ENCODE results near the gene DUSP8.
A peak's percentile ranks its signal among the peaks of the same experiment; 100 is the strongest.

DUSP8 gene

DNA sequence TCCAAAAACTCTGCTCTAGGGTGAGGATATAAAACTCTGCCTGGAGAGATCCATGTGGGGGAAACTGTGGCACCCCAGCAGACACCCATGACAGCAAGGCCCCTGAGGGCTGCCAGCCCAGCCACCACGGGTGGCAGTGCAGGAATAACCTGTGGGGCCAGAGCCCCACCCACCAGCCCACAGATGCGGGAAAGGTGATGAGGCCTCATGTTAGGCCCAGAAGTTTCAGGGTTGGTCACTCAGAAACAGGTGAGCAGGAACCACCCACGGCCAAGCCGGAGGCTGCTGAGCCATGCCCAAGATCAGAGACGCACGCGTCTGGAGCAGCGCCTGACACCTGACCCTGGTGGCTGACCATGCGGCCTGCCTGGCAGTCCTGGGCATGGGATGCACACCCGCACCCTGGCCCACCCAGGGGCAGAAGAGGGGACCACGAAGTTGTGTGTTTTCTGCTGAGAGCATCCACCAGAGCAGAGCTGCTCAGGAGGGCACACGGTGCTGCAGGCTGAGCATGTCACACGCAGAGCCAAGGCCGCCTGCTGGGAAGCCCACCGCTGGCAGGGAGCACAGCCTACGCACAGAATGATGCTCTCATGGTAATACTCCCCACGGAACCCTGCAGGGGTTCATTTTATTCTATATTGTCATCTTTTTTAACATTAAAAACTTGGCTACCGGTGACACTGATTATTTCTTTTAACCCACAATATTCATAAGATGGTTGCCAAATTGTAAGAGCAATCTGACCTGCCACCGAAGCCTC is 41.2 kb downstream of the DUSP8 start:
- no peak for DNase-seq

GRCh38 chr11:1529774-1530173 is 42.3 kb downstream of the DUSP8 start:
- no peak for DNase-seq

DNA sequence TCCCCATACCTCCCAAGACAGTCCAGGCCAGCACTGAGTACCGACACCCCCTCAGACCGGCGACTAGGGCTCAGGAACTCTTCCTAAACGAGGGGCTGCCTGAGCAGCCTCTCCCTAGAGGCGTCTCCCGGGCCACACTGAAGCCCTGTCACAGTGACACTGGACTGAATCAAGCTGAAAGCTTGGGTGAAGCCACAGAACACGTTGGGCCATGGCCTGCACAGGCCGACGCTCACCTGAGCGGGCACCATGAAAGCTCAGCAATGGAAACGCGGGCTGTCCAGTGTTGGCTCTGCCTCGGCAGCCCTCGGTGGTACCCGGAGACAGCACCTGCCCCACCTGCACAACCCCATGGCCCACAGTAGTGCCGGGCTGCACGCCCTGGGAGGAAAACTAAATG is 42.8 kb downstream of the DUSP8 start:
- DNase-seq = no peak

DNA sequence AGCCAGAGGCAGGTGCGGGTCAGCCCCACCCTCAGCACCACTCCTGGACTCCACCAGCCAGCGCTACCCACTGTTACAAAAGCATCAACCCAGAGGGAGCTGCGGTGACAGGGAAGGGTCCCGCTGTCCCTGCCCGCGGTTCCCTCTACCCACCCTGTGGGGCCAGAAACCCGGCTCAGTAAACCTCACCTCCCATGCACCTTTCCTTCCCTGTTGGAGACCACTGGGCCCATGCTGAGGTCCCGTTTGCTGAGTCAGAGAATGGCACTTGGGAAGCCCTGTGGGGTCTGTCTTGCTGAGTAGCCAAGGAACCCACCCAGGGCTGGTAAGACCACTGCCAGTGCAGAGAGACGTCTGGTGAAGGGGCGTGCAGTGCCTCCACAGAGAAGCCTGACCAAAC is 43.4 kb downstream of the DUSP8 start:
- DNase-seq = no peak

DNA sequence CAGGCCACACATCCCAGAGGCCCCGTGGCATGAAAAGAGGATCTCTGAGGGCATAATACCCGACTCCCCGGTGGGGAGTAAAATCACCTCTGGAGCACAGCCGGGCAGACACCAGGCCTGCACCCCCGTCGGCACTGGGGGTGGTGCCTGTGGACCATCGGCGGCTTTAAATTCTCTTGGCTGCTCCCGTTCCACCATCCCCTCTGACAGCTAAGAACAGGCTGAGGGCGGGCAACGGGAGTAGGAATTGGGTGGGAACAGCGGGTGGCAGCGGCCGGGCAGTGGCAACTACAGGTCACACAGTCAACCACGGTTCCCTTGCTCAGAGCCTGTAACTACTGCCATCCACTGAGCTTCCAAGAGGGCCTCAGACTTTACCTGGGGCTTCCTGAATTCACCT is 45.3 kb downstream of the DUSP8 start:
- DNase-seq = no peak

DNA sequence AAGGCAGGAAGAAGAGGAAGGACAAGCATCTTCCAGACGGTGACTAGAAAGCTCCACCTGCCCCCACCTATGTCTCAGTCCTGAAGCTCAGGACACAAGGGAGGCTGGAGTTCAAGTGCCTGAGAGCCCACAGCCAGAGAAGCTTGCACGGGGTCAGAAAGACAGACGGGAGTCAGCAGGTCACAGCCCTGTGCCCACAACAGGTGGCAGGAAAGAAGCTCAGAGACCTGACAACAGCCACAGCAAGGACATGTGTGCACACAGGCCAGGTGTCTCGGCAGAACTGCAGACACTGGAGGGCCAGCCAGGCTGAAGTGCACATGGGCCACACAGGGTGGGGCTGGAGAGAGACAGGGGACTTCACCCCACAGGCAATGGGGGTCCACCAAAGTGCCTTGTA is 48.3 kb downstream of the DUSP8 start:
- no peak for DNase-seq

- DNase-seq = no peak
Observed at GRCh38 chr11:1523077-1523476, 49.0 kb downstream of the DUSP8 start.

GRCh38 chr11:1522081-1522424 is 50.0 kb downstream of the DUSP8 start:
- no peak for DNase-seq

- no peak for DNase-seq
Observed at GRCh38 chr11:1521382-1522080, 50.5 kb downstream of the DUSP8 start.

GRCh38 chr11:1520663-1521267 is 51.3 kb downstream of the DUSP8 start:
- no peak for DNase-seq

- no peak for DNase-seq
Observed at GRCh38 chr11:1520209-1520662, 51.8 kb downstream of the DUSP8 start.

DNA sequence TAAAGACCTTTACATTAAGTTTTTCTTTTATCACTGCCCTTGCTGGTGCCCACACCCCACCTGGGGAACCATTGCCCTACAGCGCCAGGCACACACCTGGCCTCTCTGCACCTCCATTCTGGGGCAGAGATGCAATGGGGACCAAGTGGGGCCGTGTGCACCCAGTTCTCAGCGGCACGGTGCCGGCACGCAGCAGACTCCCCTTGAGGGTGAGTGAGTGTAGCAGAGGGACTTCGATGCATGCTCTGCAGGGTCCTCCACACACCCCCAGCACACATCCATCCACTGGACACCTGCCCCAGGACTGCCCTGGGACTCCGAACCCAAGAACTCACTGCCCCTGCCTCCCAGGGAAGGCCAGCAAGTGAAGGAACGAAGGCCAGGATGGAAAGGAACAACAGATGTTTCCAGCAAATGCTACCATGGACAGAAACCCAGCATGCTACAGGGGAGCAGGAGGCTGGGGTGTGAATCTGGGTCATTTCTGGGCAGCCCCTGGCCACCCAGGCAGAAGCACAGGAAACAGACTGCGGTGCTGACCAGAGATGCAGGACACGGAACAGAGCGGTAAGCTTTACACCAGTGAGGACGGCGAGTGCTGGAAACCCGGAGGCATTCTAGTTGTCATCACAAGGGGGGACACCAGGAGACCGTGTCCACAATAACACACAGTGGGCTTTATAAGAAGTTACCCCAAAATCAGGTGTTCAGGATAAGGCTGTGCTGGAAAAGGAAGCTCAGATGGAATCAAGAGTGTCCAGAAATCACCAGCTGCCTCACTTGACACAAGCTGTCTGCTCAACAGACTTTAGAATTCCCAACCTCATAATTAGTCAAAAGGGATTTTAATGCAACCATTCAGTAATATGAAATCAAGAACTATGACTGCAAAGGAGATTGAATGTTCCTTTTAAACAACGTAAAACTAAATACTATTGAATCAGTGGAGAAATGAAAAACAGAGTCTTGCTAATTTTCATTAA is 52.8 kb downstream of the DUSP8 start:
- DNase-seq = no peak

GRCh38 chr11:1518301-1518700 is 53.8 kb downstream of the DUSP8 start:
- no peak for DNase-seq

DNA sequence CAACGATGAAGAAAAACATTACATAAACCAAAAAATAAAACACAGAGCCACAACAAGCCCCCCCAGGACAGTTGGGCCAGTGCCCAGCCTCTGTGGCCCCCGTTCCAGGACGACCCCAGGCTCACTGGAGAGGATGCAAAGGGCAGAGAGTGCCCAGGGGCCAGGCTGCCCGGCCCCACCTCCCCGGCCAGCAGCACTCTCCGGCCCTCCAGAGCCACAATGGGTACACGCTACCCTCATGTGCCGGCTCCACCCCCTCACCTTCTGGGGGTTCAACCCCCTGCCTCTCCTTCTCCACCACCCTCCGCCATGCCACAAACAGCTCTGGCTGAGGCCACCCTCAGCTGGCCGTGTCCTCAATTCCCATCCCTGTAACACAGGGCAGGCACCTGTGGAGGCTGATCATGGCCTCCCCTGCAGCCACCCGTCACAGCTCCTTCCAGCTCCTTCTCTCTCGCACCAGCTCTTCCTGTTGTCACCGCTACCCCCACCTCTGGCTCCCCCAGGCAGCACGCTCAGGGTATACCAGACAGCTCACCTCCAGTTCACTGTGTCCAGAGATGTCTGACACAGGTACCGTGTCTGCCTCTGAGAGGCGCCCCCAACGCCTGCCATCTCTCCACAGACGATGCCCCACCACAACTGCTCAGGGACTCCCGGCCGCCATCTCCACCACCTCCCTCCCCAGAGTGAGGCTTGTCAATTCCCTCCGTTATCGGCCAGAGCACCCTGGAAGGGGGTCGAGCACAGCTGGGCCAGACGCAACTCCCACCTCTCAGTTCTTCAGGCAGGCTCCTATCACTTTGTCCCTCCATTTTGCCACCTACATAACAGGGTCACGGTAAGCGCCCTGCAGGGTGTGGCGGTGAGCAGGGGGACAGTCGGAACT is 54.7 kb downstream of the DUSP8 start:
- no peak for DNase-seq

- no peak for DNase-seq
Observed at GRCh38 chr11:1516273-1517067, 55.6 kb downstream of the DUSP8 start.

DNA sequence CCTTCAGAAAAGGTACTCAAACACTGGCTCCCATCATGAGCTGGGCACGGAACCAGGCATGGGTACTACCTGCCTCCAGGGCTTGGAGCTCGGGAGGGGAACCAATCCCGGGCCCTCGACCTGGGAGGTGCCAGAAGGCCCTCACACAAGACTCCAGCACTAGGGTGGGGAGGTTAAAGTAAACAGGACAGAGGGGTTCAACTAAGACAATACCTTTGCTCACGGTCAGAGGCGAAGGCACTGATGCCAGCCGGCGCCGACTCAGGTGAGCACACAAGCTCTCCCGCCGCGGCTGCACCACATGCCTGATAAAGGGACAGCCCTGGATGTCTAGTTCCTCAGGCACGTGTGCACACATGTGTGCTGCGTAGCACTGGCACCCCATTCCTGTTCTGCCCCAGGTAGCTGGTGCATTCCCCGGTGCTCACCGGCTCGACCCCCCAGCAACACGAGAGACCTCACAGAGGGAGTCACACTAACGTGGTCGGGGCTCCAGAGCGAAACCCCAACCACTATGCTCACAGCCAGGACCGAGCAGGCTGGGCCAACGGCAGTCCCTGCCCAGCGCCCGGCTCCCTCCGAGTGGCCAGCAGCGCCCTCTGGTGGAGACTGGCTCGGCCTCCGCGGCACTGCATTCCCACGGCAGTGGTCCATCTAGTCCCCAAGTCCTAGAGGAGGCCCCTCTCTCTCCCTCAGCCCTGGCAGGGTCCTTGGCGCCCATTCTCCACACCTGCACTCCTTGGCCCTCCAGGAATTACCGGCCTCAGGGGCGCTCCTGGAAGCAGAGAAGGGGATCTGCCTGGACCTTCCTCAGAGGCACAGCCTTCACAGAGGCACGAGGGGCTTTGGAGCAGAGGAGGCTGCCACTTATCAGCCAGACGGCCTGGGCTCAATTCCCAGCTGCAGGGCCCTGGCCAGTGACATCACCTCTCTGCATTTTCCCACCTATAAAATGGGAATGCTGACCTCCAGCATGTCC is 56.7 kb downstream of the DUSP8 start:
- peak; percentile 68 for DNase-seq

- DNase-seq = no peak
Observed at GRCh38 chr11:1514336-1515061, 57.6 kb downstream of the DUSP8 start.

GRCh38 chr11:1513326-1514296 is 58.5 kb downstream of the DUSP8 start:
- DNase-seq = no peak

All from OCI-M1 (cell line).